ENCODE measurements around the gene EYA3. TPM values are rescaled to one million over a fixed set of nuclear protein-coding genes. Genes with fewer than 3 reads are reported as not detected.
"Not testable (repeated sequence)": the region's sequence is repeated elsewhere in the genome, so short reads cannot be mapped to it uniquely, and the experiment has no call there.

EYA3 gene
- total and polyA plus RNA-seq, 10 of the 15 experiments (the other 5 are each of a cell fraction or from before 2014, with no cell fraction given) = 13.0 to 46.6 (median 23.4) TPM

- TF ChIP-seq, protein P1, sequence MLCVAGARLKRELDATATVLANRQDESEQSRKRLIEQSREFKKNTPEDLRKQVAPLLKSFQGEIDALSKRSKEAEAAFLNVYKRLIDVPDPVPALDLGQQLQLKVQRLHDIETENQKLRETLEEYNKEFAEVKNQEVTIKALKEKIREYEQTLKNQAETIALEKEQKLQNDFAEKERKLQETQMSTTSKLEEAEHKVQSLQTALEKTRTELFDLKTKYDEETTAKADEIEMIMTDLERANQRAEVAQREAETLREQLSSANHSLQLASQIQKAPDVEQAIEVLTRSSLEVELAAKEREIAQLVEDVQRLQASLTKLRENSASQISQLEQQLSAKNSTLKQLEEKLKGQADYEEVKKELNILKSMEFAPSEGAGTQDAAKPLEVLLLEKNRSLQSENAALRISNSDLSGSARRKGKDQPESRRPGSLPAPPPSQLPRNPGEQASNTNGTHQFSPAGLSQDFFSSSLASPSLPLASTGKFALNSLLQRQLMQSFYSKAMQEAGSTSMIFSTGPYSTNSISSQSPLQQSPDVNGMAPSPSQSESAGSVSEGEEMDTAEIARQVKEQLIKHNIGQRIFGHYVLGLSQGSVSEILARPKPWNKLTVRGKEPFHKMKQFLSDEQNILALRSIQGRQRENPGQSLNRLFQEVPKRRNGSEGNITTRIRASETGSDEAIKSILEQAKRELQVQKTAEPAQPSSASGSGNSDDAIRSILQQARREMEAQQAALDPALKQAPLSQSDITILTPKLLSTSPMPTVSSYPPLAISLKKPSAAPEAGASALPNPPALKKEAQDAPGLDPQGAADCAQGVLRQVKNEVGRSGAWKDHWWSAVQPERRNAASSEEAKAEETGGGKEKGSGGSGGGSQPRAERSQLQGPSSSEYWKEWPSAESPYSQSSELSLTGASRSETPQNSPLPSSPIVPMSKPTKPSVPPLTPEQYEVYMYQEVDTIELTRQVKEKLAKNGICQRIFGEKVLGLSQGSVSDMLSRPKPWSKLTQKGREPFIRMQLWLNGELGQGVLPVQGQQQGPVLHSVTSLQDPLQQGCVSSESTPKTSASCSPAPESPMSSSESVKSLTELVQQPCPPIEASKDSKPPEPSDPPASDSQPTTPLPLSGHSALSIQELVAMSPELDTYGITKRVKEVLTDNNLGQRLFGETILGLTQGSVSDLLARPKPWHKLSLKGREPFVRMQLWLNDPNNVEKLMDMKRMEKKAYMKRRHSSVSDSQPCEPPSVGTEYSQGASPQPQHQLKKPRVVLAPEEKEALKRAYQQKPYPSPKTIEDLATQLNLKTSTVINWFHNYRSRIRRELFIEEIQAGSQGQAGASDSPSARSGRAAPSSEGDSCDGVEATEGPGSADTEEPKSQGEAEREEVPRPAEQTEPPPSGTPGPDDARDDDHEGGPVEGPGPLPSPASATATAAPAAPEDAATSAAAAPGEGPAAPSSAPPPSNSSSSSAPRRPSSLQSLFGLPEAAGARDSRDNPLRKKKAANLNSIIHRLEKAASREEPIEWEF (IDR thresholded peaks at IDR 0.05; ENCODE audit: insufficient replicate concordance, low read depth, low read length) = no peak
- TF ChIP-seq ZSCAN29 (IDR thresholded peaks at IDR 0.05) (no peak), TBL1XR1 (IDR thresholded peaks at IDR 0.05; ENCODE audit: low read depth, low read length) (no peak), BCL11A (IDR thresholded peaks at IDR 0.05; ENCODE audit: low read depth, low read length) (no peak)
These were observed 89.4 kb downstream of the EYA3 start (continued) for GRCh38 chr1:27999055-27999454.

- H3K9me3 ChIP-seq (replicated peaks; ENCODE audit: control insufficient read depth, insufficient read depth, low read length); H3K27me3 ChIP-seq (replicated peaks in 1 of 2; ENCODE audit: control insufficient read depth in 2 of 2, insufficient read depth in 2 of 2, low read length in 1 of 2); RAD21 ChIA-PET (ENCODE audit: unreplicated experiment); H3K4me3 ChIP-seq; H3K4me2 ChIP-seq (ENCODE audit: control insufficient read depth, insufficient read depth); H4K20me1 ChIP-seq (ENCODE audit: control insufficient read depth, insufficient read depth); BruUV-seq (replicated peaks); FAIRE-seq; POLR2A ChIA-PET; H3K27ac ChIP-seq (ENCODE audit: control insufficient read depth, insufficient read depth); H3K9ac ChIP-seq (ENCODE audit: control insufficient read depth, insufficient read depth, low read length); H2AFZ ChIP-seq (ENCODE audit: control insufficient read depth, low read depth, low read length); DNase-seq (ENCODE audit: low read depth, low spot score); H3K4me1 ChIP-seq (ENCODE audit: control insufficient read depth, insufficient read depth, low read length); SMC1A ChIA-PET (ENCODE audit: uncharacterized antibody, unreplicated experiment); intact Hi-C loops (cut with micrococcal nuclease; ENCODE audit: unreplicated experiment); ATAC-seq; in situ Hi-C loops (cut with MboI); H3K79me2 ChIP-seq (ENCODE audit: control insufficient read depth, insufficient read depth, low read length): not testable (repeated sequence)
- CTCF ChIA-PET = interaction anchor here (0.5 to 1.0 kb wide), 2 partner anchors 61 to 93 kb away, joined by 3 read pairs; no protein-coding TSS in a partner anchor
- WGBS (ENCODE audit: insufficient coverage, insufficient replicate concordance, low lambda C conversion rate, missing lambda C conversion rate) = 100% methylated on average over 6 of the region's 6 CpGs
- H3K36me3 ChIP-seq (ENCODE audit: control insufficient read depth in 2 of 2, insufficient read depth in 2 of 2, low read length in 1 of 2) = peaks cover 15 to 31% of the 10 kb centered on the region in 2 experiments
These were observed 93.9 kb downstream of the EYA3 start for GRCh38 chr1:27994526-27994925.
